K562 (cell line): ENCODE data around the gene DNAJC8. TPM values are rescaled to one million over a fixed set of nuclear protein-coding genes. Genes with fewer than 3 reads are reported as not detected.
A peak's percentile ranks its signal among the peaks of the same experiment; 100 is the strongest.

Experiments used
- CBFA2T2 ChIP-seq: fragments of 450-650 bp; conservative IDR thresholded peaks from 2 replicates; pipeline ENCODE4 v1.6.1; 2017; ENCODE audit warnings: mild to moderate bottlenecking
- CHD2 ChIP-seq: IDR thresholded peaks from 2 replicates; pipeline ENCODE4 v1.6.1; 2011; ENCODE audit warnings: low read depth, low read length
- KDM2B ChIP-seq: fragments of 250-450 bp; sonication (Bioruptor Pico); IDR thresholded peaks from 2 replicates; pipeline ENCODE4 v1.8.0; 2021; ENCODE audit warnings: mild to moderate bottlenecking, moderate library complexity
- KLF13 ChIP-seq: fragments of 450-650 bp; IDR thresholded peaks from 2 replicates; pipeline ENCODE4 v1.6.1; 2016; ENCODE audit warnings: missing genetic modification characterization, low read depth, mild to moderate bottlenecking, missing compliant biosample characterization, moderate library complexity, borderline replicate concordance
- MECOM ChIP-seq: fragments of 250-450 bp; sonication (Bioruptor Pico); IDR thresholded peaks from 2 replicates; pipeline ENCODE4 v1.8.0; 2022; ENCODE audit warnings: inconsistent platforms
- MXI1 ChIP-seq: IDR thresholded peaks from 2 replicates; pipeline ENCODE4 v1.6.1; 2011; ENCODE audit warnings: low read depth, mild to moderate bottlenecking, improper control_type of control experiment, low read length
- SAFB2 ChIP-seq: fragments of 200-400 bp; formaldehyde crosslinking; IDR thresholded peaks from 2 replicates; pipeline ENCODE4 v1.6.1; 2018; ENCODE audit warnings: borderline replicate concordance, low read length, low read depth, moderate library complexity; ENCODE audit not compliant: severe bottlenecking
- ZFP36 ChIP-seq: fragments of 150-350 bp; IDR thresholded peaks from 2 replicates; pipeline ENCODE4 v1.6.1; 2018; ENCODE audit warnings: low read length, low read depth; ENCODE audit not compliant: partially characterized antibody
- ZNF324 ChIP-seq: fragments of 250-450 bp; sonication (Bioruptor Pico); IDR thresholded peaks from 2 replicates; pipeline ENCODE4 v1.4.0; 2020; ENCODE audit warnings: mild to moderate bottlenecking
- ZNF354B ChIP-seq: fragments of 250-450 bp; sonication (Bioruptor Pico); IDR thresholded peaks from 2 replicates; pipeline ENCODE4 v1.4.0; 2020
- polyA plus RNA-seq, 8 experiments: library from polyadenylated mRNA; depleted of rRNA in 4 of 8; stranded (reverse) in 5 of 8; unstranded in 3 of 8; fragments of >200 nt; fragmentation: Nextera tagmentation in 2 of 8; fragmentation: Illumina TruSeq in 1 of 8; extraction: Ambion mirVana in 2 of 8; extraction: Trizol in 1 of 8; gene quantifications; 2 replicates each; pipeline versions ENCODE4 v1.2.1 to v1.2.3, GENCODE V29; 2011 to 2014; ENCODE audit warnings: inconsistent platforms in 1 of 8, missing spikeins in 1 of 8
- total RNA-seq, 7 experiments: library from RNA; depleted of rRNA in 6 of 7; stranded (reverse); fragments of >200 nt in 6 of 7; fragmentation: Illumina TruSeq in 2 of 7; extraction: Trizol in 2 of 7; gene quantifications; 2 replicates each; pipeline versions ENCODE4 v1.2.1 to v1.2.3, GENCODE V29; 2011 to 2021; ENCODE audit warnings: low replicate concordance in 1 of 7
- TF ChIP-seq, protein P1 (sequence below): fragments of 250-450 bp; sonication (Bioruptor Pico); IDR thresholded peaks from 2 replicates; pipeline ENCODE4 v1.5.0; 2021; ENCODE audit warnings: mild to moderate bottlenecking, borderline replicate concordance
- TF ChIP-seq, protein P2 (sequence below): sonication (generic); formaldehyde crosslinking; IDR thresholded peaks from 2 replicates; pipeline ENCODE4 v1.8.0; 2022; ENCODE audit warnings: missing genetic modification reagents, mild to moderate bottlenecking, borderline replicate concordance

Gene DNAJC8
- total and polyA plus RNA-seq, 9 of the 15 experiments (the other 6 are each of a cell fraction or from before 2014, with no cell fraction given) = 143 to 508 (median 209) TPM

DNA sequence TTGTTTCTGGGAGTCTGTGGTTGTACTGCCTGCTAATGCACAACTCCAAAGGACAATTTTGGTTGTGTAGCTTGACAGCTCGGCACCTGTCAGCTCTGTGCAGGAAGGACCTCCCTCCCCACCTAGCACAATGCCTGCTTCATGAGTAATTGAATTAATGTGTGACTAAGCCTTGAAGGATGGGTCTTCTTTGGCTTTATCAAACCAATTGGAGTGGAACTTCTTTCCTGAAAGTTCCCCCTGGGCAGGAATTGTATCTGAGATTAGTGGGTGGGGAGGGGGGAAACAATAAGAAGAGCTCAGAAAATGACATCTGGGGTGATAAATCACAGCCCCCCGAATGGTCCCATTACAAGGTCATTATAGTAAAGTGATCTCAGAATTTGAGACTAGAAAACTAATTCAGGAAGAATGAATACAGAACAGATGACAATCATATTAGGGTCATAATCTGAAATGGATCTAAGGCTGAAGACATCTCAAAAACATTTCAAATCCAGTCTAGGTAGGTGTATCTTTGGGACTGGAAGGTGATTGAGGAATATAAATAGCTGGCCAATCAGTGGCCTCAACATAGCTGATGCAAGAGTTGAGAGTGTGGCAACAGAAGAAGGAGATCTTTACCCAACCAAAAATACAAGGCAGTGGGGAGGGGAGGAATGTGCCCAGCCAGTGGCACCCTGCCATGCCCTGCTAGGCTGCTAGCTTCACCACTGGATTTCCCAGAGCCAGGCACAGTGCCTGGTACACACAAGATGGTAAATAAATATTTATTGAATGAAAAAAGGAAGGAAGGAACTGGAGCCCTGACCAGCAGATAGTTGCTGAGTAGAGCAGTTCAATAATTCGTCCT, 16.4 kb upstream of the DNAJC8 start (continued):
- TF ChIP-seq SAFB2 (no peak), KLF13 (peak; percentile 61; the same call in 1 of the 2 replicates), MXI1 (no peak), CHD2 (no peak), CBFA2T2 (no peak), ZNF354B (CRISPR knock-in tag) (0 out of 2 replicates have a peak, but pooled peaks have one; percentile 14), KDM2B (no peak), ZNF324 (CRISPR knock-in tag) (no peak), ZFP36 (no peak), MECOM (CRISPR knock-in tag) (no peak; the same call in 1 of the 2 replicates)
- TF ChIP-seq, protein P1, sequence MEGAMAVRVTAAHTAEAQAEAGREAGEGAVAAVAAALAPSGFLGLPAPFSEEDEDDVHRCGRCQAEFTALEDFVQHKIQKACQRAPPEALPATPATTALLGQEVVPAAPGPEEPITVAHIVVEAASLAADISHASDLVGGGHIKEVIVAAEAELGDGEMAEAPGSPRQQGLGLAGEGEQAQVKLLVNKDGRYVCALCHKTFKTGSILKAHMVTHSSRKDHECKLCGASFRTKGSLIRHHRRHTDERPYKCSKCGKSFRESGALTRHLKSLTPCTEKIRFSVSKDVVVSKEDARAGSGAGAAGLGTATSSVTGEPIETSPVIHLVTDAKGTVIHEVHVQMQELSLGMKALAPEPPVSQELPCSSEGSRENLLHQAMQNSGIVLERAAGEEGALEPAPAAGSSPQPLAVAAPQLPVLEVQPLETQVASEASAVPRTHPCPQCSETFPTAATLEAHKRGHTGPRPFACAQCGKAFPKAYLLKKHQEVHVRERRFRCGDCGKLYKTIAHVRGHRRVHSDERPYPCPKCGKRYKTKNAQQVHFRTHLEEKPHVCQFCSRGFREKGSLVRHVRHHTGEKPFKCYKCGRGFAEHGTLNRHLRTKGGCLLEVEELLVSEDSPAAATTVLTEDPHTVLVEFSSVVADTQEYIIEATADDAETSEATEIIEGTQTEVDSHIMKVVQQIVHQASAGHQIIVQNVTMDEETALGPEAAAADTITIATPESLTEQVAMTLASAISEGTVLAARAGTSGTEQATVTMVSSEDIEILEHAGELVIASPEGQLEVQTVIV (CRISPR knock-in tag) = no peak
- TF ChIP-seq, protein P2, sequence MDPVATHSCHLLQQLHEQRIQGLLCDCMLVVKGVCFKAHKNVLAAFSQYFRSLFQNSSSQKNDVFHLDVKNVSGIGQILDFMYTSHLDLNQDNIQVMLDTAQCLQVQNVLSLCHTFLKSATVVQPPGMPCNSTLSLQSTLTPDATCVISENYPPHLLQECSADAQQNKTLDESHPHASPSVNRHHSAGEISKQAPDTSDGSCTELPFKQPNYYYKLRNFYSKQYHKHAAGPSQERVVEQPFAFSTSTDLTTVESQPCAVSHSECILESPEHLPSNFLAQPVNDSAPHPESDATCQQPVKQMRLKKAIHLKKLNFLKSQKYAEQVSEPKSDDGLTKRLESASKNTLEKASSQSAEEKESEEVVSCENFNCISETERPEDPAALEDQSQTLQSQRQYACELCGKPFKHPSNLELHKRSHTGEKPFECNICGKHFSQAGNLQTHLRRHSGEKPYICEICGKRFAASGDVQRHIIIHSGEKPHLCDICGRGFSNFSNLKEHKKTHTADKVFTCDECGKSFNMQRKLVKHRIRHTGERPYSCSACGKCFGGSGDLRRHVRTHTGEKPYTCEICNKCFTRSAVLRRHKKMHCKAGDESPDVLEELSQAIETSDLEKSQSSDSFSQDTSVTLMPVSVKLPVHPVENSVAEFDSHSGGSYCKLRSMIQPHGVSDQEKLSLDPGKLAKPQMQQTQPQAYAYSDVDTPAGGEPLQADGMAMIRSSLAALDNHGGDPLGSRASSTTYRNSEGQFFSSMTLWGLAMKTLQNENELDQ (CRISPR knock-in tag) = no peak
